Stimulated activated CD4-positive, alpha-beta T cell treated with anti-CD3 and anti-CD28 coated beads, Interleukin-12 subunit alpha, Interleukin-12 subunit beta, amount 100 ng/mL, for 4 hours (primary cell): Measurements from ENCODE around the gene ST3GAL5.
"Not testable (repeated sequence)": the region's sequence is repeated elsewhere in the genome, so short reads cannot be mapped to it uniquely, and the experiment has no call there.

Experiments
- DNase-seq: peaks from one replicate; pipeline ENCODE4 v3.0.0-alpha.2; 2020

The ST3GAL5 gene

DNA sequence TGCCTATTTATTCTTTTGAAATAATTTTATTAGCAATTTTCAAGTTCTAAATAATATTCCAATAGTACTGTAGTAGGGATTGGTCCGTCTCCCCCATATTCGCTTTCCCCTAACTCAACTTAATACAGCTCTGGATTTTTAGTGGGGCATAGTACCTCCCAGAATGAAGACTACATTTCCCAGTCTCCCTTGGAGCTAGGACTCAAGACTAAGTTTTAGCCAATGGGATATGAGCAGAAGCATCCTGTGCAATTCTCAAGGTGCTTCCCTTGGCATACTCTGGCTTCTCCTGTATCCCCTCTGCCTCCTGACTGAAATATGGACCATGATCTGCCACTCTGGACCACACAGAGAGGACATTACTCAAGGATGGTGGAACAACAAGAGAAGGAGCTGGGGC lies 24.1 kb downstream of the ST3GAL5 start:
- DNase-seq = no peak

DNA sequence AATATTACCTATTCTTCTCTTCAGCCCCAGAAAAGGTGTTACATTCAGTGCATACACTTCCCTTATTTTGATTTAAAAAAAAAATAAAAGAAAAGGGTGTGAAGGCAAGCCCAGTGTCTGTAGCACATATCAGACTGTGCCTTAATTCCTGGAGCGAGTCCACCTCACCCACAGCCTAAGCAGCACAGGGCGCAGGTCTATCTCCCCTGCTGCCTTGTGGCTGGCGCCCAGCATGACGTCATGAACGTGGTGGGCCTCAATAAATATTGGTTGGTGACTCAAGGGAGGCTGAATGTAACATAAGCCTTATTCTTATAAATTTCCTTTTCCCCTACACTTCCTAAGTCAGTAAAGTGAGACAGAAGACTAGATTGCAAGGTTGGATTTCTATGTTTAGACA lies 26.4 kb downstream of the ST3GAL5 start:
- no peak for DNase-seq

DNA sequence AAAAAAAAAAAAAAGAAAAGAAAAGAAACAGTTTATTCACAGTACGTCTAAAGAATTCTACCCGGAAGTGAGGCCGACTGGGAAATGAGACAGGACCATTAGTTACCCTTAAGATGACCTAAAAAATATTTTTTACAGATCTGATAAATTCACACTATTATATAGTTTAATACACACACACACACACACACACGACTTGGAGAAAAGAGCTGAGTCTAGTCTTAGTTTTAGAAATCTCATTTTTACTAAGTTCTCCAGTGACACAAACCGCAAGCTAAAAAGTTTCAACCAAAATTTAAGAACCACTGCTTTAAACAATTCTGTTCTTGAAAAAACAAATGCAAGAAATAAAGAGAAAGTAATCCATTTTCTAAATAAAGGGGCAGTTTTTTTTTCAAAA lies 27.1 kb downstream of the ST3GAL5 start:
- no peak for DNase-seq

DNA sequence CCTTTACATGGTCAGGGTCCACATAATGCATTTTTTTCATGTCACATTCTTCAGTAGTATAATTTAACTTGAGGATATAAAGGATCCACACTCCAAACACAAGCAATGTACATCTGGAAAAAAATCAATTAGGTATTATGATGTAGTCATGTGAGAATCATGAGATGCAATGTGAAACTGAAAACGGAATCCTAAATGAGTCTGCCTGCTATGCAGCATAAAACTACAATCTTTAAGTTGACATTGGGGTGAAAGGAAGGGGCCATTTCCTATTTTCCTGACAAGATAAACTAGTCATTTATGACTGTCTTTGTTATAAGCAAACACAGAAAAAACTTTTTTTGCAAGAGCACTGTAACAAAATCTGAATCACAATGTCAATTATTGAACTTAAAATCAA lies 27.6 kb downstream of the ST3GAL5 start:
- no peak for DNase-seq

DNA sequence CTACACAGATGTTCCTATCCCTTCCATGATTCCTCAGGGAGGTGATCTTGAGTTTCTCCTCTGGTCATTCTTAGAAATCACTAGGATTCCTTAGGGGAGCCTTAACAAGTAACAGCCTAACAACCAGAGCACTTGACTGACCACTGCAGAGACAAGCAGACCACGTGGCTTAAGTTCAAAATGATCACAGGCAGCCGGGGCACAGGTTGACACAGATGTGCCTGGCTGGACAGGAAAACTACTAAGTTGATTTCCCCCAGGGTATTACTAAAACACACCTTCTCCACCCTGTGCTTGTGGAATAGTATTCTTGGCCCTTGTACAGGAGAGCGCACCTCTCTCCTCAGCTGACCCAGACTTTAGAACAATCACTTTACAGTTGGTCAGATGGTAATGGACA lies 29.9 kb downstream of the ST3GAL5 start:
- DNase-seq = no peak

DNA sequence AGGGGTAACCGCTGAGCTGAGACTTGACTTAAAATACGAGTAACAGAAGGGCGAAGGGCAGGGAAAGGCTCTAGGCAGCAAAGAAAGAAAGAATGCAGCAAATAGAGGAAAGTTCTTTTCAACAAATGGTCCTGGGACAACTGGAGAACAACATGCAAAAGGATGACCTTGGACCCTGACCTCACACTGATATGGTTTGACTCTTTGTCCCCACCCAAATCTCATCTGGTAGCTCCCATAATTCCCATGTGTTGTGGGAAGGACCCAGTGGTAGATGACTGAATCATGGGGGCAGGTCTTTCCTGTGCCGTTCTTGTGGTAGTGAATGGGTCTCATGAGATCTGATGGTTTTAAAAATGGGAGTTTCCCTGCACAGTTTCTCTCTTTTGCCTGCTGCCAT lies 33.9 kb downstream of the ST3GAL5 start:
- no peak for DNase-seq

DNA sequence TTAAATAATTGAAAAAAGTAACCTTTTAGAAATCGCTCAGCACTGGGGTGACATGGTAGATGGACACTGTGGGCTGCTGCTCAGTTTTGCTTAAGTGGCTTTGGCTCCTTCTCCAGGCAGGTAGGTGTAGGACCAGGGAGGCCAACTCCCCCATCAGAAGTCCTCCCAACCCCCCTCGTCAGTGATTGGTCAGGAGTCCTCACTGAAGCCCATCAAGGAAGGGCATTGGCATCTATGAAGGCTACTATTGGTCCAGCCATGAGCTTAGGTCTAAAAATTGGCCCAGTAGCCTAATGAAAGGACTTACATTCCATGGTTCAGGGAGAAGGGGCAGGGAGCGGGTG lies 34.7 kb downstream of the ST3GAL5 start:
- no peak for DNase-seq

DNA sequence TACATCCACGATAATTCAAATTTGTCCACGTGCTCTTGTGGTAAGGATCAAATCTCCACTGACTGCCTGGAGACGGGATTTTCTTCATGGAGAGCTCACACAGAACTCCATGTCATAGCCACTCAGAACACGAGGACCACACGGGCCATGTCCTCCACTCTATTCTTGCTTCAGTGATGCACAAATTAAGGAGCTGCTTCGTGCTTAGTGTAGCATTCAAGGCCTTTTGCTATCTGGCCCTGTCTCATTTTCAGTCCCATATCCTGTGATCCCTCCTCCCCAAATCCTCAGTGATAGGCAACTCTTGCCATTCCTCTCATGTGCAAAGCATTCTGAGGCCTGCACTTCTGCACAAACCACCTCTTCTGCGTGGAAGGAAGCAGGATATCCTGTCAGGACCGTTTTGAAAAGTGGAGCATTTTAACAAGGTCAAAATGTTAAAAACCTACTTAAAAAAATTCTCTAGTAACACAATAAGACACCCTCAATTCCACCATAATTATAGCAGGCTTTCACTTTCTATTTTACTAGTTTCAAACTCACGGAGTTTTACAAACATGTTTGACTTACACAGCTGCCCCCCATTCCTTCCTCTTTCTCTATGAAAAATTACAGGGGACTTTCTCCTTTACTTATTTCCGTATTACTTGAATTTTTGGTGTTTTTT lies 35.2 kb downstream of the ST3GAL5 start:
- no peak for DNase-seq

DNA sequence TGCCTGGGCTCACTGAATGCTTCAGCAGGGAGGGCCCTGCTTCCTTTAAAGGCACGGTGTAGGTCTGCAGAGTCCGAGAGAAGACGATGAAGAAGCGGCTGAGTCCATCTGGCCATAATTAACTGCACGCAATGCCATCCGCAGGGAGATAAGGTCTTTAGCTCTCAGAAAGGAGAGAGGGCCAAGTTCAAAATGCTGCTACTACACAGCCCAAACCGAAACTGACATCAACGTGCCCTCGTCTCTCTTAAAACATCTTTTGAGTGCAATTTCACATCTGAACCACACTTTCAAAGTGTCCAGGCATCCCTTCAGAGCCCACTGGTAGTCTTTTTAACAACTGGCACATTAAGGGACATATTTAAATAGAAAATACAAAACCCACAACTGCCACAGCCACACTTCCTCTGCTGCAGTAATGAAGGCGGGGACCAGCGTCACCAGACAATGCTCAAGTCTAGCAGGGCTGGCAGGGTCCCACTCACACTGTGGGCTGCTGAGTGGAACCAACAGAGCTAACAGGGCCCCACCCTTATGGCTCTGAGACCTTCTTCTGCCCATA lies 35.8 kb downstream of the ST3GAL5 start:
- peak; percentile 28 for DNase-seq

DNA sequence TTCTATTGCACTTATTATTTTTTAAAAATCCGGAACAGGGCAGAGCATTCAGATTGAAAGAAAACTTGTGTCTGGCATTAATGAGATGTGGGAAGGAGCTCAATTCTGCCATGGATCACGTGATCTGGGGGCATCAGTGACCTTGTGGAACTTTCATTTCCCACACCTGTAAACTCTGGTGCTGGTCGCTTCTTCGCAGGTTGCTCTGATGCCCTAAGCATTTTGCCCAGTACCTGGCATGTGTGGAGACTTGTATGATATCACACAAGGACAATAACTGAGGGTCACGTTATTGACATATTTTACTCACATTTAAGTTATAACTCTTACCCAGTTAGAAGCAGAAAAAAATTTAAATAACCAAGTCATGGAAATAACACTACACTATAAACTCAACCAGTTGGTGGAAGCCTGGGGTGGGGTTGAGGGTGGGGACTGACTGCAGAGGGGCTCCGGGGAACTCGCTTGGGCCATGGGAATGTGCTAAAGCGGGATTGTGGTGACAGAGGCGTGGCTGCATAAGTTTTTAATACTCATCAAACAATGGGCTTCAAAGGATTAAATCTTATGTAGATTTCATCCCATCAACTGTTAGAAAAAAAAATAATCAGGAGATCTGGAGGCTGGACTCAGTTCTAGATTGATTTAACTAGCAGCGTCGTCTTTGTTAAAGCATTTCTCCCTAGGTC lies 36.5 kb downstream of the ST3GAL5 start:
- DNase-seq = no peak

DNA sequence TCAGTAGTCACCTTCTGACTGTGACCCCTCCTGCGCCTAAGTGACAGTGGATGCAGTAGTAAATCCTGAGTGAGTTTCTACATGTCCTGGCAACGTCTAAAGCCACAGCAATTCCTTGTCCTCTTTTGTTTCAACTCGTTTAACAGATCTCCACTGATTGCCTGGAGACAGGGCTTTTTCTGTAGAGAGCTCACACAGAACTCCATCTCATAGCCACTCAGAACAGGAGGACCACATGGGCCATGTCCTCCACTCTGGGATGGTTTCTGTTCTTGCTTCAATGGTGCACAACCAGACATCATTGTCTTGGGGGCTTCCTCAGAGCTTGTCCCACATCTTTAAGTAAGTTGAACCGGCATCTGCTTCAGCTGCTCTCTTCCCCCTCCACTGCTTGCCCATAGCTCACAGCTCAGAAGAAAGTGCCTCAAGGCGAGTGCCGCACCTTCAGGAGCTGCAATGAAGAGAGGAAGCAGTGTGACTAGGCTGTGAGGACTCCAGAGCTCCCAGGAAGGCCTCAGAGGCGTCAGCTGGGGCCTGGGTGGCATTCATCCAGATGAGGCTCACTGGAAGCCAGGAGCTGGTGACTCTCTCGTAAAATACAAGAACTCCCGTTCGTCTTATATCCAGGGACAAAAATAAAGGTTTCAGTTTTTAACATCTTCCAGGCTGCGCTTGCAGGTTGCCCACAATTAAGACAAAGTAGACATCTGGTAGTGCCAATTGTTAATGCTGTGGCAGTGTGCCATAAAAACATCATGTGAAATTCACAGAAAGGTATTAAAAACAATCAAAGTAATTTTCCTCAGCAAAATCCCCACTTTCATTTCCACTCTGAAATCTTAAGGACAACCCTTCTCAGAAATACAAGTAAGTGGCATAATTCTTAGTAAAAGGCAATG lies 37.3 kb downstream of the ST3GAL5 start:
- peak; percentile 16 for DNase-seq

DNA sequence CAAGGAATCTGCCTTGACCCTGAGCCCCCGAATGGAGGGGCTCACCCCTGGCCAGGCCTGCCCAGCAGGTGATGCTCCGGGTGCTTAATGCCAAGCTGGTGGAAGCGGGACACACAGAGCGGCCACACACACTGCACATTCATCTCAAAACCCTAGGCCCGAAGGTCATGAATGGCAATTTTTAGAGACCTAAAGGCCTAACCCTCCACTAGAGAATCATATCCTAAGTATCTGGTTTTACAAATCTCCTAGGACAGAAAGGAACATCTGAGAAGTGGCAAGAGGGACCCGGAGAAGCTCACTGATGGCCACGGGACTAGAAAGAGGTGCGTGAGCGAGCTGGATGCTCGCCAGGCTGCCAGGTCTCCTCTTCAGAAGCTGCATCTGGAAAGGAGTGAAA lies 38.3 kb downstream of the ST3GAL5 start:
- no peak for DNase-seq

DNA sequence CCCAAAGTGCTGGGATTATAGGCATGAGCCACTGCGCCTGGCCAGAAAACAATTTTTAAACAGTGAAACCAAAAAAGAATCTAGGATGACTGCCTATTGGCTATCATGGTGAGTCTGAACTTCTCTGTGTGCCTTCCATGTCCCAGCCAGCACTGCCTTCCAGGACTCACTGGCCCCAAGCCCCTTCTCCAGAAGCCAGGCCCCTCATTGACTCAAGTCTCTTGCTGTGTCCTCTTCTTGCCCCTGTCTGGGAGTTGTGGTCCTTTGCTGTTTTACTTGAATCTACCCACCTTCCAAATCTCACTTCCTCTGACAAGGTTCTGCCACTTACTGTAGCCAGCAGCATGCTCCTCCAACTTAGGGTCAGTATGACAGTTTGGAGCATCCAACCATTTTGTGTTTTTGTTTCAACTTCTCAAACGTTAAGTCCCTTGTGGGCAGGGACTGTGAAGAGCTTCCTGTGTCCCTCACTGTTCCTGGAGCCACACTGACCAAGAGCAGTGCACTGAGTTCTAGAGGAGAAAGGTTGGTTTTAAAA lies 41.7 kb downstream of the ST3GAL5 start:
- no peak for DNase-seq

DNA sequence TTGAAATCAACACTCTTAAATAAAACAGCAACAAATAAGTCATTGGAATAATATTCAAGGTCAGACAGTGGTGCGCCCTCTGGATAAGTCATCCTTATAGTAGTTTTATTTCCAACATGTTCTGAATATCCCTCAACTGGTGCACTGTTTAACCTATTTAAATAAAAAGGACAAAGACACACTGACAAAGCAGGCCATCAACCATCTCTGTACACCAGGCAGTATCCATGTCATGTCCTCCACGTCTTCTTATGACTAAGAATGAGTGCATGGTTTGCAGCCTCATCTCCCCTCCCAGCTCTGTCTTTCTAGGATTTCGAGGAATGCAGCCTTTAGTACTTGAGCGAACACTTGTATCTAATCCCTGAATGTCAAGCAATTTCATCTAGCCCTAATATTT lies 42.4 kb downstream of the ST3GAL5 start:
- no peak for DNase-seq

DNA sequence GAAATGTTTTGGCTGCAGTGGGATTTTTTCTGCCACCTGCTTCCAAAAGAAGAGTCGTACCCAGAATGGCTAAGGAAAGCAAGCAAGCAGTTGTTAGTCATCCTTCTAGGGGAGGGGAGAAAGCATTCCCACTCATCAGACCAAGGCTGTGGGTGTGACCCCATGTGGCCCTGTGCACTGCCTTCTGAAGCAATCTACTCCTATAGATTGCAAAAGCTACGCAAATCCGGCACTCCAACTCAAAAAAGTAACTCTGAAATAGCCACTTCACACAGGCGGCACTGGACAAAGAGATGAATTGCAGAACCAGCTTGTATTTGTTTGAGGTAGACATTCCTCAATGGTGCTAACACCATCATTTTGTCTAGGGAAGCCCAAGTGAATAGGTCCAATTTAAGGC lies 44.3 kb downstream of the ST3GAL5 start:
- no peak for DNase-seq

DNA sequence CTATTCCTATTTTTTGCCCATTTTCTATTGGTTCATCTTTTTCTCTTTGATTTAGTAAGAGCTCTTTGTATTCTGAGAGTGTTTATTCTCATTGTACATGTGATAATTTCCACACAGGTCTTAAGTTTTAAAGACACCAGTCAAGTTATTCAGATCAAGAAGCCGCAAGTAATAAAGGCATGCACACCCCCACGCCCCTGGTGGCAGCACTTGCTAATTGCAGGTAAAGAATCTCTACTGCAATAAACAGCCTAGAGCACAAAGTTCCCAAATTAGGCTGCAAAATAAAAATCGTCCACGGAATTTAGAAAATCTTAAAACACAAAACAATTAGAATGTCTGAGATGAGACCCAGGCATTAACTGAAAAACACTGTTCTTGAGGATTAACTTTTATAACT lies 45.2 kb downstream of the ST3GAL5 start:
- peak; percentile 33 for DNase-seq

DNA sequence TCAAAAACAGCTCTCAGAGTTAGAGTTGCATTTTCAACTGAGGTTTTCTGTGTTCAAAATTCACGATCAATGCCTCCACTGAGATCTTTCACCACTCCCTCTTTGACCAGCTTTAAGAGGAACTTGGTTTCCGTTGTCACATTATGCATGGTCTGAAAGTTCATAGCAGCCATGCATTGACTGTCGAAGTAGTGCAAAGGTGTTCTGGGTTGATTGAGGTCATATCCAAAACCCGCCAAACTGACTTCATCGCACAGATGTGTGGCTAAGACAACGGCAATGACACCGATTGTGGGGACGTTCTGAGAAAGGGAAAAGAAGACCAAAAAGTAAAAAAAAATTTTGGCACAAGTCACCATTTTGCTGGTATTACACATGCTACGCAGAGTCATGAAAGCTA lies 48.7 kb downstream of the ST3GAL5 start:
- no peak for DNase-seq

DNA sequence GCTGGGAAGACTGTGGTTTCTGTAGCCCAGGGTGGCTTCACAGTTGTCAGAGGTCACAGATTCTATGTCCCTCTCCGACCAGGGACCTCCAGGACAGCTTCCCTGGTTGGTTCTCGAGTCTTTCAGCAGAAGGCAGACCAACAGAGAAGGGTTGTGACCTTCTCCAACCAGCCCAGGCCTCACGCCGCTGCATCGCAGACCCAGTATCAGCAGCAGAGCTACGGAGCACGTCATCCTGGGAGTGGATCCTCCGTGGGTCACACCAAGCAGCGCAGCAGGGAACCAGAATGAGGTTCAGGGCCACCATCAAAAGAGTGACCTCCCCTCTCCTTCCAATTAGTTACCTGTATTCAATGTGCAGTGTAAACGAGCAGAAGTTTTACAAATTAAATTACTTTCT lies 49.3 kb downstream of the ST3GAL5 start:
- DNase-seq = no peak

DNA sequence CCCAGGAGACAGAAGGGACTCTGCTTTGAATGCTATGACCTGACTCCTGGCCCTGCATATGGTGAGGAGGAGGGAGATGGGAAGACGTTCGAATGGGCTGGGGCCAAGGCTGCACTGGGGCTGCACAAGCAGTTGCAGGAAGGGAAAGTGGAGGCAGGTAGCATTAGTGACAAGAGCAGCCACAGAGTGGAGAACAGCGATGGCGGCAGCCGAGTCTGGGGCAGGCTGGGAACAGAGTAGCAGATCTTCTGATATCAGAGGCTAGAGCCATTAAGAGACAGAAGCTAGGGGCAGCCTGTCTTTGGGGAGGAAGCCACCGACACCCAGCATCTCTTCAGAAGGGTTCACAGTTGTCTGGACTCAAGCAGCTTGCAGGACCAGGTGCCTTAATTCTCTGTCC lies 50.1 kb downstream of the ST3GAL5 start:
- no peak for DNase-seq

DNA sequence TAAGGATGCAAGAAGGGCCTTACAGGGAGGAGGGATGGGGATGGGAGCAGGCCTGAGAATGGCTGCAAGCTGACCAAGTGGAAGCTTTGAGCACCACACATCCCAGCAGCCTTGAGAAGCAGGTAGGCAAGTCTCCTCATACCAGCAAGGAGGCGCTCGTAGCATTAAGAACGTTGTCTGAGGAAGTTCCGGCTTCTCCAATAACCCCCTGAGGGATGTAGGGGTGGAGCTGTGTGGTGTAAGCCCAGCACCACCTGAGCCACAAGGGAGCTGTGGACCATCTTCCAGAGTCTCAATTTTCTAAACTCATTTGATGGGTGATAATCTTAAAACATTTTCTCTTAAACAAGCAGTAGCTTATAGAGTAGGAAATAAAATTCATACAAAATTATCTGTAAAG lies 50.6 kb downstream of the ST3GAL5 start:
- no peak for DNase-seq

DNA sequence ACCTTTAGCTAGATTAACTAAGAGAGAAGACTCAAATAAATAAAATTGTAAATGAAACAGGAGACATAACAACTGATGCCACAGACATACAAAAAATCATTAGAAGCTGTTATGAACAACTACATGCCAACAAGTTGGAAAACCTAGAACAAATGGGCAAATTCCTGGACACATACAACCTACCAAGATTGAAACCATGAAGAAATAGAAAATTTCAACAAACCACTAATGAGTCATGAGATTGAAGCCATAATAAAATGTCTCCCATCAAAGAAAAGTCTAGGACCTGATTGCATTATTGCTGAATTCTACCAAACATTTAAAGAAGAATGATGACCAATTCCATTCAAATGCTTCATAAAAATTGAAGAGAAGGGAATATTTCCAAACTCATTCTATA lies 54.3 kb downstream of the ST3GAL5 start:
- no peak for DNase-seq

DNA sequence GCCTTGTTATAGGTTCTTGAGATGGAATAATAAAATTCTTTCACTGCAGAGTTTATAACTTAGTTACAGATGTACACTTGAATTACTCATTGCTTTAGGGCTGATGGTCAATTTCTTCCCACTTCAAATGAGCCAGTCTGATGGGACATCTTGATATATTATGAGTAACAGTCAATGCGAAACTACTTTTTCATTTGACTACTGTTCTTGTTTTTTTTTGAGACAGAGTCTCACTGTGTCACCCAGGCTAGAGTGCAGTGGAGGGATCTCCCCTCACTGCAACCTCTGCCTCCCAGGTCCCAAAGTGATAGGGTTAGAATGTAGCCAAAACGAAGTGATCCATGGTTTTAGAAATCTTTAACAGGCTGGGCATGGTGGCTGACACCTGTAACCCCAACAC lies 57.1 kb downstream of the ST3GAL5 start:
- no peak for DNase-seq

DNA sequence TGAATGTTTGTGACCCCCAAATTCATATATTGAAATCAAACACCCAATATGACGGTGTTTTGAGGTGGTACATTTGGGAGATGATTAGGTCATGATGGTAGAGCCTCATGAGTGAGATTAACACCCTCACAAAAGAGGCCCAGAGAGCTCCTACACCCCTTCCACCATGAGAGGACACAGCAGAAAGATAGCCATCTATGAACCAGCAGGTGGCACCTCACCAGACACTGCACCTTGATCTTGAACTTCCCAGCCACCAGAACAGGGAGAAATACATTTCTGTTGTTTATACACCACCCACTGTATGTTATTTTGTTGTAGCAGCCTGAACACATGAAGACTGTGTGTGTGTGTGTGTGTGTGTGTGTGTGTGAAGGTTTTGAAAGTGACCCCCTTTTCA lies 58.1 kb downstream of the ST3GAL5 start:
- no peak for DNase-seq

DNA sequence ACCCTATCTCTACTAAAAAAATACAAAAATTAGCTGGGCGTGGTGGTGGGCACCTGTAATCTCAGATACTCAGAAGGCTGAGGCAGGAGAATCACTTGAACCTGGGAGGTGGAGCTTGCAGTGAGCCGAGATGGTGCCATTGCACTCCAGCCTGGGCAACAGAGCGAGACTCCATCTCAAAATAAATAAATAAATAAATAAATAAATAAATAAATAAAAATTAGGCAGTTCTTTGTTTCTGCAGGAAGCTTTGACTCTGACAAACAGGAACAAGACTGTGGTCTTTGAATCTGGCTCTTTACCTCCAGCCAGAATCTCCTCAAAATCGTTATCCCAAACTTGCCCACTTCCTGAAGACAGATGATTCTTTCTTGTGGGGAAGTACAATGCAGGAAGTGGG lies 59.4 kb downstream of the ST3GAL5 start:
- DNase-seq = not testable (repeated sequence)
